Activated CD8-positive, alpha-beta memory T cell treated with anti-CD3 and anti-CD28 coated beads, Interleukin-2, amount 50 U/mL, for 1 hour (primary cell): Measurements from ENCODE around the gene FHIT.
"Not testable (repeated sequence)": the region's sequence is repeated elsewhere in the genome, so short reads cannot be mapped to it uniquely, and the experiment has no call there.

ENCODE experiments used
- DNase-seq: peaks from one replicate; pipeline ENCODE4 v3.0.0-alpha.2; 2020; ENCODE audit errors: extremely low read depth

The FHIT gene

DNA sequence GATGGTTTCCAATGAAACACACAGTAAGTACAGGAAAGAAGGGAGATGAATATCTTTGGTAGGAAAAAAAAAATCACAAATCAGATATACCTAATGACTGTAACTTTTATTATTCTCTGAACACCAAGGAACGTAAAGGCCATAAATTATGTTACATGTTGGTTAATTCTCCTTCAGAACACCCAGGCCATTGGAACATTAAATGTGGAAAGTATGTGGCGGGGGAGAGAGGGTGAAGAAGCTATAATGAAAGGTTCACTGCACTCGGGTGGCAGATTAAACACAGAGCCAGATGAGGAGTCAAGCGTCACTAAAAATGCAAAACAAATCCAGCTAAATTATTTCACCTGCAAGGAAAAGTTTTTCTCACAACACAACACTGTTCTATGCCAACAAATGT is 193.8 kb downstream of the FHIT start:
- DNase-seq = no peak

DNA sequence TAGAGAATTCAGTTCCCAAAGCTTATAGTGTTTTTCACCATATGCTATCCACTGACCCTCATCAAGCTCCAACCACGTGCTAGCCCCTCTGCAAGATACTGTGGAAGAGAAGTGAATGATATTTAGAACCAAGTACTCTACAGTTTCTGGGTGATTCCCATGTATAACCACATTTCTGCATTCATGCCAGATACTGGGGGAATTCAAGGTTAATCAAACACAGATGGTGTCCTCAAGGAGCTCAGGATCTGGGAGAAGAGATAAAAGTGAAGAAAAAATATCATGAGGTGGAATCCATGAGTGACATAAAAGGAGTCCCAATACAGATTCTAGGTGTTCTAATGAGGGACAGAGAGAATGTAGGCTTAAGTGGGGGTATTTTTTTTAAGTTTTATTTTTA is 195.8 kb downstream of the FHIT start:
- DNase-seq = no peak

DNA sequence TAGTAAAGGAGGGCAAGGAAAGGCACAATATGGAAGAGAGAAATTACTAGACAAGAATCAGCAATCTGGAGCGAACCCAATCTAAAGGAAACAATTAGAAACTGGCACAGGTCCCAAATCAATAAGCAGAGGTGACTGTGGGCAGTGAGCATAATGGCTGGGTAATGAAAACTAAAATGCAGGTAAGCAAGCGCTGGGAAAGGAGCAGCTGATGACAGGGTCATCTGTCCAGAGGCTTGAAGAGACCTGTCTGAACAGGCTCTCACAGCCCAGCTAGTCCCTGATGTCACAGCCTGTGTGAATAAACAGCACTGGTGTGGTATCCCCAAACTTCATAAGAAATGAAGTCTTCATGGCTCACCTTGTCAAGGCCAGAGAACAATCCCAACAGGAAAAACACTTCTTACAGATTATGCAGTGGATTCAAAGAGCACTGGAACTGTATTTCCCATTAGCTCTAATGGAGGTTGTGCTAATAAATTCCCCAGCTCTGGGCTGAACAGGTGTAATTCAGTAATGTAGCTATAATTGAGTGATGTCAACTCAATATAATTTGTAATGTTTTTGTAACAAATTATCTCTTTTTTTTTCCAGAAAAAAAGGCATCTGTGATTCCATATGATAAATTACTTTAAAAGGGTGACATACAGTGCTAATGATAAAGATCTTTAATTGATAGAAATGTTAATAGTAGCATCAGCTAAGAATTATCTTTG is 197.3 kb downstream of the FHIT start:
- no peak for DNase-seq

DNA sequence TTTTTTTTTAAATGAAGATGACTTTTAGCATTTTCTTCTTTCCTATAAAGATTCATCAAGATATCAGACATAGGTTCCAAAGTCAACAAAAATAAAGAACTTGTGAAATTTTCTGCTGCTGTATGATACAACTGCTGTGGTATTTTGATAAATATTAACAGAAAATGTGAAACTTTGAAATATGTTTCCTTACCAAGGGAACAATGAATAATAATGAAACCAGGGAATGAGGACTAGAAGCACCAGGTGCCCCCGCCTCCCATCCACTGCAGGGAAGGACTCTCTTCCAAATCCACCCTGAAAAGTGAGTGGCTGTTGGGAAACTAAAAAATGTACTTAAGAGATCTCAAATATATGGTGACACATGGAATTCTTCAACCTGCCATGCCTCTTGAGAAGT is 198.4 kb downstream of the FHIT start:
- no peak for DNase-seq

DNA sequence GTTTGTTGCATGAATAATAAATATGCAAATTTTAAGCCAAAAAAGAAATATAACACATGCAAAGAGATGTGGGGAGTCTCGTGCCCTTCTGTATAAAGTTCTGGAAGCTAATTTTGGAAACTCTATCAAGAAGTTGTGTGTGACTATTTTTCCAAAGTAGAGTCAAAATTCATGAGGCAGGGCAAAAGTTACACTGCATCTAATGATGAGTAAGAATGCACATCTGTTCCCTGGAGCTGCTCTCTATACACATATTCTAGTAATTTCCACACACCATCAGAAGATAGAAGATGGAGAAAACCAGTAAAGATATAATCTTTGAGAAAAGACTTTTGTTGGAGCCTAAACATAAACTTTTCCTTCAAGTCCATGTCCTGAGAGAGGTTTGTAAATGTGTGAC is 199.6 kb downstream of the FHIT start:
- DNase-seq = no peak

DNA sequence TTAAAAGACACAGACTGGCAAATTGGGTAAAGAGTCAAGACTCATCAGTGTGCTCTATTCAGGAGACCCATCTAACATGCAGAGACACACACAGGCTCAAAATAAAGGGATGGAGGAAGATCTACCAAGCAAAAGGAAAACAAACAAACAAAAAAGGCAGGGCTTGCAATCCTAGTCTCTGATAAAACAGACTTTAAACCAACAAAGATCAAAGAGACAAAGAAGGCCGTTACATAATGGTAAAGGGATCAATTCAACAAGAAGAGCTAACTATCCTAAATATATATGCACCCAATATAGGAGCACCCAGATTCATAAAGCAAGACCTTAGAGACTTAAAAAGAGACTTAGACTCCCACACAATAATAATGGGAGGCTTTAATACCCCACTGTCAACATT is 206.1 kb downstream of the FHIT start:
- not testable (repeated sequence) for DNase-seq

DNA sequence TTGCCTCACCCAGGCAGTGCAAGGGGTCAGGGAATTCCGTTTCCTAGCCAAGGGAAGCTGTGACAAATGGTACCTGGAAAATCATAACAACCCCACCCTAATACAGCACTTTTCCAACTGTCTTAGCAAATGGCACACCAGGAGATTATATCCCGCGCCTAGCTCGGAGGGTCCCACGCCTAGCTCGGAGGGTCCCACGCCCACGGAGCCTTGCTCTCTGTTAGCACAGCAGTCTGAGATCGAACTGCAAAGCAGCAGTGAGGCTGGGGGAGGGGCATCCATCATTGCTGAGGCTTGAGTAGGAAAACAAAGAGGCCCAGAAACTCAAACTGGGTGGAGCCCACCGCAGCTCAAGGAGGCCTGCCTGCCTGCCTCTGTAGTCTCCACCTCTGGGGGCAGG is 208.1 kb downstream of the FHIT start:
- no peak for DNase-seq

DNA sequence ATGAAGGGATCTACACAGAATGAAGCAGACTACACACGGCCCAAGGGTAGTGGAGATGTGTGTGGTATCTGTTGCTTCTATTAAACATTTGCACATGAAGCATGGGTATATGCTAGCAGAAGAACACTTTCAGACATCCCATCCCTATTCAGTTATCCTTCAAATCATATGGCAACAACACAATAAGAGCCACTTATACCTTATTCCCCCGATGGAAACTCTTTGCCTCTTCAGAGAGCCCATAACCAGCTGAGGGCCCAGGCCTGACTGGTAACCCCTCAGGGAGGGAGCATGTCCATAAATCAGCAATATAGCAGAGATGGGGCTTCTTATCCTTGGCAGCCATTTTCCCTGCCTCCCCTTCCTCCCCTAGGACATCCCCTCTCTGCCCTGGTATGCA is 210.6 kb downstream of the FHIT start:
- DNase-seq = no peak

DNA sequence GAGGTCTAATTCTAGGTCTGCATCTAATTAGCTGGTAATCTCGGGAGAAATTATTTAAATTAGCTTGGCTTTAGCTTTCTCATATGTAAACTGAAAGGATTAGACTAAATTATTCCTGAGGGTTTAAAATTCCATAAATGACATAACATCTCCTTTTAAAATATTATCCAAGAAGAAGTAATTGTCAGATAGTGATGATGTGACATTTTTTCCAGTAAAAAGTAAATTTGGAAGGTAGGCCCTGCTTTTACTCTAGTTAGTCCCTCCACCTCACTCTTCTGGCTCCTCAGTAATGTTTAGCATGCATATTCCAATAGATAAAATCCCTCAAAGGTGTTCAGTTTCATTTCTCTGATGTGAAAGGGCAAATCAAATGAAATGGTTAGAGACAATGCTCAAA is 215.7 kb downstream of the FHIT start:
- no peak for DNase-seq

DNA sequence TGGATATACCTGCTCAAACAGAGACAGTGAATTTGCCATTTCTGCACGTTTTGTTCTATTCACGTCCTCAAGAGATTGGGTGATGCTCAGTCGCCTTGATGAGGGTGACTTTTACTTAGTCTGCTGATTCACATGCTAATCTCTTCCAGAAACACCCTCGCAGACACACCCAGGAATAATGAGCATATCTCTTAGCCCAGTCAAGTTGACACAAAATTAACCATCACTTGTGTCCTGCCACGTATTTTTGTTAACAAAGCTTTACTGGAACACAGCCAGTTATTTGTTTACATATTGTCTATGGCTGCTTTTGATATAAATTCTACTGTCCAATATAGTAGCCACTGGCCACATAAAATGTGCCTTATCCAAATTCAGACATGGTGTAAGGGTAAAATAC is 218.3 kb downstream of the FHIT start:
- DNase-seq = no peak

DNA sequence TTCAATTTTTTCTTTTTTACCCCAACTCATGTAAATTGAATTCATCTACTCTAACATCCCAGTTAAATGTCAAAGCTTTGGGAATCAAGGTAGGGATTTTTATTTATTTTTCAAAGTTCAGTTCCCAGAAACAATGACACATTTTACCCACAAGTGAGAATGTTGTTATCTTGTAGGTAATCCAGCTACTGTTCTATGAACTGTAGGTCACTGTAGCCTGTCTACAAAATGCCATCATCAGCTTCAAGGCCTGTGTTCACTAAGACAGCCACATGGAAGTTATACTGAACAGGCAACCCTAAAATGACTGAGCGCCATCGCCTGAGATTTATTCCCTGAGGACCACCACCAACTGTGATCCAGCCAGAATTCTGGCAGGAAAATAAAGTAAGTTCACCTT is 219.7 kb downstream of the FHIT start:
- no peak for DNase-seq

DNA sequence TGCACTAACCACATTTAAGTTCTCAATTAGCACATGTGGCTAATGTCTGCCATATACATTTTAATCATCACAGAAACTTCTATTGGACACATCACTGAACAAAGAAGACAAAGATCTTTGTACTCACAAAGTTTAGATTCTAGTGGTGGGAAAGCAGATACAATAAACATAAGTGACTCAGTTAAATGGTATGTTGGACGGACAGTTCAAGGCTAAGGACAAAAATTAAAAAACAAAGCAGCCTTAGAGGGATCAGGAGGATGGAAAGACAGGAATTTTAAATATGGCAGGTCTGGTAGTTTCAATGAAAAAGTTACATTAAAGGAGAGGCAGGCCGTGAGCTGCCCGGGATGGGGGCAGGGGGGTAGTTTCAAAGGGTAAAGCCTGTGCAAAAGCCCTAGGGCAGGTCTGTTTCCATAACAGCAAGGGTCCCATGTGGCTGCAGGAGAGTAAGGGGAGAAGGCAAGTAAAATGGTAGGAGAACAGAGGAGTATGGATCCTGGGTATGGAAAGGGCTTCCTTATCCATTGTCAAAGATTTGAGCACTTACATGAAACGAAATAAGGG is 220.7 kb downstream of the FHIT start:
- no peak for DNase-seq

DNA sequence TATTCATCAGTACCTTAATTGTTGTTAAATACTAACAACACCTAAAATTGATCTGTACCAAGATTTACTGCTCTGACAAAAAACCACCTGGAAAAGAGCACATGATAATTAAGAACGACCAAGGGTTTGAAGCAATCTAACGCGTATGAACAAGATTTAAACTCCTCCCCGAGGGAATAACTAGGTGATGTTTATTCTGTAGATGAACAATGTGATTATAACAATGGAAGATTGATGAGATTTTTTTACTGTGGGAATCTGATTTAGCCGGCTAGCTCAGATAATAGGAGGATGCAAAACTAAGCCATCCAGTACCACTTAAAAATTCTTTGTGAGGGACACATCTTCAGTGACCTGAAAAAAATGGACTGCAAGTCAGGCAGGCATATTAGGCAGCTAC is 222.1 kb downstream of the FHIT start:
- DNase-seq = no peak

DNA sequence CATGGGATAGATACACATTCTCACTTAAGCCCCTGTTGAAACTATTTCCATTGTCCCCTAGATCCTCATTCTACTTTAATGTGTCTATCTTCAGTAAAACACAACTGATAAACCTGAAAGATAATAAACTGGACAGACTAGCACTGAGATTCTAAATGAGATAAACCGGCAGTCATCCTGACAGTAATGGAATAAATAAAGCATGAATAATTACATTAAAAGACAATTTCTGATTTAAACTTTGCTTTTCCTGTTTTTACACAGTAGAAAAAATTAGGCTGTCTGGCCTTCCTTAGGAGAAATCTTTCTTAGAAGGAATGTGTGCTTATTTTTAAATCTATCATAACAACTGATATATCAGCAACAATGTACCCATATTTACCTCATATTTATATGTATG is 232.4 kb downstream of the FHIT start:
- no peak for DNase-seq

DNA sequence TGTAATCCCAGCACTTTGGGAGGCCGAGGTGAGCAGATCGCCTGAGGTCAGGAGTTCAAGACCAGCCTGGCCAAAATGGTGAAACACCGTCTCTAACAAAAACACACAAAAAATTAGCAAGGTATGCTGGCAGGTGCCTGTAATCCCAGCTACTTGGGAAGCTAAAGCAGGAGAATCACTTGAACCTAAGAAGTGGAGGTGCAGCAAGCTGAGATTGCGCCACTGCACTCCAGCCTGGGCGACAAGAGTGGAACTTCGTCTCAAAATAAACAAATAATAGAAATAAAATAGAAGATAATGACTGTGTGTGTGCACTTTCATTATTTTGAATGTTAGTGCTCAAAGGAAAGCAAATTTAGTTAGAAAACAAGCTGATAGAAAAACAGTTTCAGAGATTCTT is 234.2 kb downstream of the FHIT start:
- not testable (repeated sequence) for DNase-seq

DNA sequence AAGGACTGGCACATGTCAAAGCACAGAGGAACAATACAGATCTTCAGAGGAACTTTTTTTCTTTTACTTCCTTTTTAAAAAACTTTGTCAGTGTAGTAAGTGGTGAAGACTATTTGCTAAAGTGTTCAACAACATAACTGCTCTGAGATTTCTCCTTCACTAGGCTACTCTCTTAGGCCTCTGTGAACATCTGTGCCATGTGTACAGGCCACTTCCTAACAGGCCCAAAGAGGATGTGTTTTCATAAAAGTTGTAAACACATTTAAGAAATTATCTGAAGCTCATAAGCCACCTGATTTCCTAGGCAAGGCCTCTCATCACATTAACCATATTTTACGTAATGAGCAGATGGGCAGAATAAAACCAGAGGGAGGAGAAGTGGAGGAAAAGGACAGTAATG is 235.4 kb downstream of the FHIT start:
- no peak for DNase-seq

DNA sequence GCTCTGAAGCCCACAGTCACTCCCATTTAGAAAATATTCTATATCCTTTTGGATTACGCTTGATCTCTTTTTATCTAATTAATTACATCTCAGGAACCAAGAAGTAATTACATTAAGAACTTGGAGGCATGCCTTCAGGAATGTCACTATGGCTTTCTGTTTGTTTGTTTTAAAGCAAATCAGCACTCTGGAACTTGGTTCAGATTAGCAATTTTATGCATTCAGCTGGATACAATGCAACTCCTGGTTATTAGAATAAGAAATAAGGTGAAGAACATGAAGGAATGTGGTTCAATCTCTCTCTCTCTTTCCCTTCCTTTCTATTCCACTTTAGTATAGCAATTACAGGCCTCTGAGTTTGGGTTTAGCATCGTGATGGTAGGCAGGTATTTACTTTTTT is 235.8 kb downstream of the FHIT start:
- no peak for DNase-seq

DNA sequence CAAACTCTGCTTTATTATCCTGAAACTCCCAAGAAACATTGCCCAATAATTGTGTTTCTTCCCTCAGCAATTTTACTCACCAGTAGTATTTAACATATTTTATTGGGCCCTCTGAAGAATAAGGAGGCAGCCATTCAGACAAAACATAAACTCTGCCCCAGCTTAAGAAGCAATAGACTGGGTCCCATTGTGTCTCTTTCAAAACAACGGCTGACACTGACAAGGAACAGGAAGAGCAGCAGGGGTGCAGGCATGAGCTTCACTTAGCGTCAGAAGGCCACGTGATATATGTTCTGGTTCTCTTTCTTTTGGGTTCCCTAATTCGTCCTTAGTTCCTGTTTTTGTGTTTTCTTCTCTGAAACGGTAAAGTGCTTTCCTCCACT is 242.3 kb downstream of the FHIT start:
- DNase-seq = no peak

DNA sequence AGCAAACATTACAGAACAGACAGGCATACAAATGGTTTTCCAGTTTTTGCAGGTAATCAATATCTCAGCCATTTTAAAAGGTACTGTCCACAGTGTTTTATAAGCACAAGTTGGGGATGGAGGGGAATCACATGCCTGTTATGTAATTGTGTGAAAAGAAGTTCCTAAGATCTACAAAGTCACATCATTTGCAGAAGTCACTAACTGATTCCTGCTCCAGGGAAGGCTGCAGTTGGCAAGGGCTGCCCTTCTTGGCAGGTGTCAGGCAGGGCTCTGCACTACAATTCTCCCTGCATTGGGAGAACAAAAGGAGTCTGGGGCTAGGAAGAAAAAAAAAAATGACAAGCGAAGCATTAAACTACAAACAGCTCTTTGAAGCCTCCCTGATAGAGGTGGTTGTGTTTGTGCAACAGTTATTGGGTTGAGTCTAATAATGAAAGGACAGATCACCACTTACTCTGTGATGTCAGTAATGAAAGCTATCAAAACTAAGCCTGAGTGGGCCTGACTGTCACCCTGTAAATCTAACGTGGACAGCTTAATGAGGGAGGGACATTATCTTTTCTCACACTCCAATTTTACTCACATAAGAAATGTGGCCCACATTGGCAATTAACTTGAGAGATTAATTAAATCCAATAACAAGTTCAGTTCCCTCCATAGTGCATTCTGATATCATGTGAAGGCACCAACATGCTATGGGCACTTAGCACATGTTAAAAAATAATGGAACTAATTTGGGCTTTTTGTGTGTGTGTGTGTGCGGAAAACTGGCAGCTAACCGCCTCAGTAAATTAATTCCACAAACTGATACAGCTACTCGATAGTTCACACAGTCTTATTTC is 242.9 kb downstream of the FHIT start:
- DNase-seq = no peak

DNA sequence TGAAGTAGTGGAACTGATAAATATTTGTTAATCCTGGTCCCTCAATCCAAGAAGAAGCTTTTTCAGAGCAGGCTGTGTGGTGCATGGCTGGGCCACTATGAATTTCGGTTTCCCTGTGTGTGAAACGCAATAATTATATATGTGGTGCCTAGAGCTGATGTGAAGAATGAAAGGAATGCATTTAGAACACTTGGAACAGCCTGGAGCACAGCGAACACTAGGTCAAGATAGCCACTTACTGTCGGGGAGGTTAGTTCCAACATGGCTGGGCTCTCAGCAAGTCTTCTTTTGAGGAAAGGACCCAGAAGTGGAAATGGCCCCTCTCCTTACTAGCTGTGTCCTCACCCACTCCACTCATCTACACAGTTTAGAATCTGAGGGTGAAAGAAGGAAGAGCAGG is 245.7 kb downstream of the FHIT start:
- no peak for DNase-seq

DNA sequence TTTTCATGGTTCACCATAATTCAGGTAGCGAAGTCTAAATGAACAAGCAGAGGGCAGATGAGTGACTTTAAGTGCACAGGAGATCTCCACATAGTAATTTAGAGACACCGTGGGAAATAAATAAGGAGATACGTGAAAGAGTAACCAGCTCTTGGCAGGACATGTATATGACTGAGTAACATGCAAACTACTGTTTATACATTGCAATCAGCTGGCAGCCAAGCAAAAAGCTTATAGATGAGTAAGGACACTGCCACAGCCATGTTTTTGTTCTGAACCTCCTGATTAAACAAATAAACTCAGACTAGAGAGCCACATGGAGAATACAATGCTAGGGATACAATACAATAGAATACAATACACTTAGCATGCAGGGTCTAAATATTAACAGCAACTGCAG is 252.4 kb downstream of the FHIT start:
- DNase-seq = no peak

DNA sequence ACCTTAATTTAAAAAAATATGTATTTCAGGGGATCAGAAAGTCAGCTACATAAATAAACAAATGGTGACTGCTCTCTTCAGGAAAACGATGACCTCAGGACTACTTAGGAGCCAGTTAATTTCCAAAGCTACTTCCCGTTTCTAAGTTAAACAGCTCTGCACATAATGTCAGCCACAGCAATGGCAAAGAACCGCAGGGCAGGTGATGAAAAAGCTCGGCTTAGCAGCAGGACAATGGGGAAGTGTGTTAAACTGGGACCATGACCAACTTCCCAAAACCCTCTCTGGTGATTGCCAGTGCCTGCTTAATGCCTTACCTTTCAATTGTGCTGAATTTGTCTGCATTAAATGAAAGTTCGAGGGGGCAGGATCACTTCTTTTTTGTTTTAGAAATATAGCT is 258.9 kb downstream of the FHIT start:
- DNase-seq = no peak

DNA sequence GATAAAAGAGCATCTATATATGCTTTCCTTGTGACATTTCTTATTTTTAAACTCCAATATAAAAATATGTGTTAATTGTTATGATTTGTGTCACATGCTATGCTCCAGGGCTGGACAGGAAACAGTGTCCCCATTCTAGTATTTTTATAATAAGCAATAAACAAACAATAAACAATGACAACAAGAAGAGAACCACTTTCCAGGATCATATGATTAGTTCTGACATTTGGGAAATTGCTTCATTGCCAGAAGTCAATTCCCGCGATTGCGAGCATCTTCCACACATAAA is 260.9 kb downstream of the FHIT start:
- DNase-seq = no peak
